Measurements from ENCODE around the gene CHRD.
"Not testable (repeated sequence)": the region's sequence is repeated elsewhere in the genome, so short reads cannot be mapped to it uniquely, and the experiment has no call there.

The CHRD gene

GRCh38 chr3:184417619-184418327 is 37.9 kb downstream of the CHRD start:
- no peaks in the 10 kb centered on the region for H3K36me3 Mint-ChIP-seq (ENCODE audit: low read depth)
- H3K27ac Mint-ChIP-seq, result no peak overlapping the region
- intact Hi-C loops (cut with micrococcal nuclease), result loop anchor here (1.0 to 5.0 kb wide), 4 partner anchors 45 to 127 kb away; no protein-coding TSS in a partner anchor
- peaks cover 3% of the 10 kb centered on the region for H3K9me3 Mint-ChIP-seq
- H3K4me3 Mint-ChIP-seq, result no peak overlapping the region
- H3K4me1 Mint-ChIP-seq (ENCODE audit: low read depth), result no peaks in the 10 kb centered on the region
- peaks cover 1% of the 10 kb centered on the region for H3K27me3 Mint-ChIP-seq

DNA sequence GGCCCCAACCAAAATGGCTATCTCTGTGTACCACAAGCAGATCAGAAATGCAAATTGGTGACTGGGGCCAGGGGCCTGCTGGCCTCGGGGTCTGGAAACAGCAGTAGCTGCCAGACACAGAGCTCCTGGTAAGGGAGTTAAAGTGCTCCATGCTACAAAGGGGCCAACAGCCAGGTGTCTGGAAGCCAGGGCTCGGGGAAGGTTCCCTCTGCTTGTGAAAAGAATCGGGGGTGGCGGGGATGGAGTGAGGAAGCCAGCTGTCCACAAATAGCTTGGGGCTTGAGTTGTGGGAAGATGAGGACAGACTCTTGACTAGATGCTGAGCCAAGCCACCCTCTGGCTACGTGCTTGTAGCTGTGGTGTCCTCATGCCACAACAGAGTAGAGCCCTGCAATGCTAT is 39.3 kb downstream of the CHRD start:
- Mint-ChIP-seq H3K27ac (no peak overlapping the region), H3K9me3 (peaks cover 9% of the 10 kb centered on the region), H3K27me3 (no peaks in the 10 kb centered on the region), H3K36me3 (ENCODE audit: low read depth) (no peaks in the 10 kb centered on the region), H3K4me3 (no peak overlapping the region), H3K4me1 (ENCODE audit: low read depth) (peaks cover 11% of the 10 kb centered on the region)
- intact Hi-C loops (cut with micrococcal nuclease), result loop anchor here (5.0 kb wide), 1 partner anchor 47 kb away; no protein-coding TSS in a partner anchor

- intact Hi-C loops (cut with micrococcal nuclease), result no loop called here
- Mint-ChIP-seq H3K27me3 (peaks cover under 1% of the 10 kb centered on the region), H3K27ac (peak overlapping the region; percentile 67), H3K4me1 (ENCODE audit: low read depth) (peaks cover 11% of the 10 kb centered on the region), H3K9me3 (peaks cover 9% of the 10 kb centered on the region), H3K36me3 (ENCODE audit: low read depth) (no peaks in the 10 kb centered on the region), H3K4me3 (no peak overlapping the region)
Measured at GRCh38 chr3:184423561-184423960, 43.7 kb downstream of the CHRD start.

DNA sequence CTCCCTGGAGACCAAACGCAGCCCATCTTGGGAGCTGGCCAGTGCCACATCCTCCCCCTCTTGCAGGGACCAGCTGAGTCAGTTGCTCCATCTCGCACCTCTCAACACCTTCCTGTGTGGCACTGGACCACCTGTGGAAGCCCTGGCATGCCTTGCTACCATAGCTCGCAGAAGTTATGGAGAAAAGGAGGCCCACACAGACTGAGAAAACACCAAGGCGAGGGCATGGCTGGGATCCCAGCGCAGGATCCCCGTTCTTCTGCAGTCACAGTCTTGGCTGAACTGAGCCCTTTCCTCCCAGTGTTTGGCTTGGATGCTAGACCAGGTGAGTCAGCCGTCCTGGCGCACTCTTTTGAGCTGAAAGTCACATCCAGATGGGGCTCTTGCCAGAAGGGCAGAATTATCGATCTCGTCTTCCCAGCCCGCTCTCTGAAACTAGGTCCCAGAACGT is 46.9 kb downstream of the CHRD start:
- H3K27me3 Mint-ChIP-seq, result peaks cover 7% of the 10 kb centered on the region
- no peak overlapping the region for H3K4me3 Mint-ChIP-seq
- peaks cover 9% of the 10 kb centered on the region for H3K9me3 Mint-ChIP-seq
- intact Hi-C loops (cut with micrococcal nuclease), result no loop called here
- H3K27ac Mint-ChIP-seq, result no peak overlapping the region
- H3K36me3 Mint-ChIP-seq (ENCODE audit: low read depth), result no peaks in the 10 kb centered on the region
- peaks cover 11% of the 10 kb centered on the region for H3K4me1 Mint-ChIP-seq (ENCODE audit: low read depth)

GRCh38 chr3:184428561-184429175 is 48.8 kb downstream of the CHRD start:
- H3K4me3 Mint-ChIP-seq, result no peak overlapping the region
- intact Hi-C loops (cut with micrococcal nuclease), result no loop called here
- peaks cover 3% of the 10 kb centered on the region for H3K4me1 Mint-ChIP-seq (ENCODE audit: low read depth)
- H3K27me3 Mint-ChIP-seq, result peaks cover 9% of the 10 kb centered on the region
- no peaks in the 10 kb centered on the region for H3K9me3 Mint-ChIP-seq
- H3K36me3 Mint-ChIP-seq (ENCODE audit: low read depth), result no peaks in the 10 kb centered on the region
- H3K27ac Mint-ChIP-seq, result no peak overlapping the region

GRCh38 chr3:184429786-184430185 is 49.9 kb downstream of the CHRD start:
- Mint-ChIP-seq H3K4me3 (no peak overlapping the region), H3K27ac (no peak overlapping the region), H3K36me3 (ENCODE audit: low read depth) (no peaks in the 10 kb centered on the region), H3K27me3 (peaks cover 14% of the 10 kb centered on the region), H3K4me1 (ENCODE audit: low read depth) (no peaks in the 10 kb centered on the region), H3K9me3 (no peaks in the 10 kb centered on the region)
- intact Hi-C loops (cut with micrococcal nuclease), result no loop called here

GRCh38 chr3:184430940-184431339 is 51.1 kb downstream of the CHRD start:
- intact Hi-C loops (cut with micrococcal nuclease), result no loop called here
- H3K27me3 Mint-ChIP-seq, result peaks cover 19% of the 10 kb centered on the region
- H3K9me3 Mint-ChIP-seq, result no peaks in the 10 kb centered on the region
- no peaks in the 10 kb centered on the region for H3K36me3 Mint-ChIP-seq (ENCODE audit: low read depth)
- H3K4me3 Mint-ChIP-seq, result no peak overlapping the region
- H3K27ac Mint-ChIP-seq, result no peak overlapping the region
- H3K4me1 Mint-ChIP-seq (ENCODE audit: low read depth), result no peaks in the 10 kb centered on the region

- H3K27ac Mint-ChIP-seq; H3K36me3 Mint-ChIP-seq (ENCODE audit: low read depth); H3K4me3 Mint-ChIP-seq; intact Hi-C loops (cut with micrococcal nuclease); H3K9me3 Mint-ChIP-seq; H3K4me1 Mint-ChIP-seq (ENCODE audit: low read depth): not testable (repeated sequence)
- peaks cover 21% of the 10 kb centered on the region for H3K27me3 Mint-ChIP-seq
Measured at GRCh38 chr3:184433178-184433577, 53.3 kb downstream of the CHRD start.

DNA sequence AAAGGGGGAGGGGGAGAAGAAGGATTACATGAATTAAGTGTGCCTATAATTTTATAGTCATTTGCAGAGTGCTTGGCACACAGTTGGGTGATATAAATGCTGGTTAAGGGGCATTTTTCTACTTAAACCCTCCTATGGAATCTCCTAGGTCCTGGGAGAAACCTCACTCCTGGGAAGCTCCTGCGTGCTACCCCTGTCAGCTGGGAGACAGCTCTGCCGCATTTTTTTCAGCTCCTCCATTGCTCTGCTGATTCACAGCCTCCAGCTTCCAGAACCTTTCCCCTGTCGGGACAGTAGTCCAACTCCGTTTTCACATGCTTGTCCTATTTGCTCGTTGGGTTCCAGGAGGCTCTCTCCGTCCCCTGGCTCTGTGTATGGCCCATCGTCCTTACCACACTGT is 59.2 kb downstream of the CHRD start:
- intact Hi-C loops (cut with micrococcal nuclease), result no loop called here
- Mint-ChIP-seq H3K27me3 (peaks cover 18% of the 10 kb centered on the region), H3K4me1 (ENCODE audit: low read depth) (peaks cover 11% of the 10 kb centered on the region)

More for the DNA sequence above, 59.2 kb downstream of the CHRD start:
- no peaks in the 10 kb centered on the region for H3K36me3 Mint-ChIP-seq (ENCODE audit: low read depth)
- H3K4me3 Mint-ChIP-seq, result no peak overlapping the region
- H3K27ac Mint-ChIP-seq, result no peak overlapping the region
- peaks cover 9% of the 10 kb centered on the region for H3K9me3 Mint-ChIP-seq

All from dendritic cell treated with granulocyte-macrophage colony-stimulating factor and Interleukin-4, amounts not matched to agents 40 ng/mL and 50 ng/mL, for 4 days (primary cell).